HG03460 (cell line): ENCODE measurements around the gene ANGEL2.
"Not testable (repeated sequence)": the region's sequence is repeated elsewhere in the genome, so short reads cannot be mapped to it uniquely, and the experiment has no call there.

ENCODE experiments used
- ATAC-seq: cut with Tn5 transposase; IDR thresholded peaks from one replicate; pipeline ENCODE4 v1.9.1; 2021; ENCODE audit not compliant: unreplicated experiment

The ANGEL2 gene

GRCh38 chr1:212976586-212976985 lies 39.1 kb downstream of the ANGEL2 start:
- ATAC-seq = no peak

- ATAC-seq = no peak
Observed at GRCh38 chr1:212975111-212975918, 40.4 kb downstream of the ANGEL2 start.

GRCh38 chr1:212974711-212975110 lies 41.0 kb downstream of the ANGEL2 start:
- ATAC-seq = no peak

- ATAC-seq = no peak
Observed at GRCh38 chr1:212973899-212974298, 41.8 kb downstream of the ANGEL2 start.

- no peak for ATAC-seq
Observed at GRCh38 chr1:212973426-212973825, 42.2 kb downstream of the ANGEL2 start.

GRCh38 chr1:212971312-212971711 lies 44.4 kb downstream of the ANGEL2 start:
- ATAC-seq = no peak

- no peak for ATAC-seq
Observed at GRCh38 chr1:212970085-212970484, 45.6 kb downstream of the ANGEL2 start.

- ATAC-seq = peak; percentile 50
Observed at GRCh38 chr1:212968368-212968863, 47.3 kb downstream of the ANGEL2 start.

GRCh38 chr1:212967801-212968200 lies 47.9 kb downstream of the ANGEL2 start:
- ATAC-seq = no peak

GRCh38 chr1:212966616-212967015 lies 49.1 kb downstream of the ANGEL2 start:
- no peak for ATAC-seq

- not testable (repeated sequence) for ATAC-seq
Observed at GRCh38 chr1:212964993-212965392, 50.7 kb downstream of the ANGEL2 start.

GRCh38 chr1:212964102-212964501 lies 51.6 kb downstream of the ANGEL2 start:
- no peak for ATAC-seq

- no peak for ATAC-seq
Observed at GRCh38 chr1:212962509-212962908, 53.2 kb downstream of the ANGEL2 start.

- no peak for ATAC-seq
Observed at GRCh38 chr1:212960932-212961331, 54.7 kb downstream of the ANGEL2 start.

- peak; percentile 47 for ATAC-seq
Observed at GRCh38 chr1:212959266-212960220, 56.1 kb downstream of the ANGEL2 start.

GRCh38 chr1:212958175-212958574 lies 57.5 kb downstream of the ANGEL2 start:
- ATAC-seq = peak; percentile 26

GRCh38 chr1:212957546-212957945 lies 58.1 kb downstream of the ANGEL2 start:
- ATAC-seq = no peak

- no peak for ATAC-seq
Observed at GRCh38 chr1:212955961-212956620, 59.6 kb downstream of the ANGEL2 start.

- ATAC-seq = no peak
Observed at GRCh38 chr1:212955098-212955497, 60.6 kb downstream of the ANGEL2 start.

GRCh38 chr1:212954514-212954913 lies 61.2 kb downstream of the ANGEL2 start:
- no peak for ATAC-seq

- ATAC-seq = no peak
Observed at GRCh38 chr1:212953321-212953720, 62.3 kb downstream of the ANGEL2 start.
